HG03565 (cell line): Measurements from ENCODE around the gene GHR.
A peak's percentile ranks its signal among the peaks of the same experiment; 100 is the strongest.

Experiments
- ATAC-seq: cut with Tn5 transposase; IDR thresholded peaks from one replicate; pipeline ENCODE4 v1.9.1; 2021; ENCODE audit warnings: mild to moderate bottlenecking, moderate library complexity; ENCODE audit not compliant: unreplicated experiment

GHR gene

GRCh38 chr5:42461507-42461906, 38.3 kb downstream of the GHR start:
- no peak for ATAC-seq

GRCh38 chr5:42462083-42462482, 38.8 kb downstream of the GHR start:
- no peak for ATAC-seq

DNA sequence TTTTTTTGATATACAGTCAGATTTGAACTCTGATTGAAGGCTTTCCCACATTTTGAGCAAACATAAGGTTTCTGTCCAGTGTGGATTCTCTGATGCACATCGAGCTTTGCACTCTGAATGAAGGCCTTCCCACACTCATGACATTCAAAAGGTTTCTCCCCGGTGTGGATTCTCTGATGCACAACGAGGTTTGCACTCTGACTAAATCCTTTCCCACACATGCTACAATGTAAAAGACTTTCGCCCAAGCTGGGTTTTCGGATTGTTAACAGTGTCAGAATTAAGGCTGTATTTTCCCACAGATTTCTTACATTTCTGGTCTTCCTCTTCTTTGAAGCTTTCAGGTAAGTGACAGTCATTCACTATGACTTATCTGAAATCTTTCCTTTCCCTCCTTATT, 44.3 kb downstream of the GHR start:
- ATAC-seq = no peak

DNA sequence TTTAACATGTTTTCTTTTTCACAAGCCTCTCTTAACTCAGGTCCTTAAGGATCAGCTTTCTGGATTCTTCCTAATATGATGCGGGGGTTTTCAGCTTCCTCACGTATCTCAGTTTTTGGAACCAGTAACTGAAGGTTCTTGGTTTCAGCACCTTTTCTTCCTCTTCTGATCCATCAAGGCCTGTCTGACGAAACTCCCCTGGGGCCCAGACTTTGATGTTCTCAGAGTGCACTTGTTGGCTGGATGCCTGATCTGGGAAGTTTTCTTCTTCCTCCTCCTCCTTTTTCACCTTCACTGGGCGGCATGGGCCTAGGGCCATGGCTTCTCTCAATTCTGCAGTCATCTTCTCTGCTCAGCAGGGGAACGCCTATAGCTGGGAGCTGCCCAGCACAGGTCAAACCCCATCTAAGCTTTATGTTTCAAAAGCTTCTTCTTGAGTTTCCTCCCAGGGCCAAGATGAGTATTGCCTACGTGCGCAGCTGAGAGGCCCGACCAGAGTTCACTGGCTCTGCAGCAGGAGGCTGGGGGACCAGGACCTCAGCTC, 44.8 kb downstream of the GHR start:
- ATAC-seq = no peak

DNA sequence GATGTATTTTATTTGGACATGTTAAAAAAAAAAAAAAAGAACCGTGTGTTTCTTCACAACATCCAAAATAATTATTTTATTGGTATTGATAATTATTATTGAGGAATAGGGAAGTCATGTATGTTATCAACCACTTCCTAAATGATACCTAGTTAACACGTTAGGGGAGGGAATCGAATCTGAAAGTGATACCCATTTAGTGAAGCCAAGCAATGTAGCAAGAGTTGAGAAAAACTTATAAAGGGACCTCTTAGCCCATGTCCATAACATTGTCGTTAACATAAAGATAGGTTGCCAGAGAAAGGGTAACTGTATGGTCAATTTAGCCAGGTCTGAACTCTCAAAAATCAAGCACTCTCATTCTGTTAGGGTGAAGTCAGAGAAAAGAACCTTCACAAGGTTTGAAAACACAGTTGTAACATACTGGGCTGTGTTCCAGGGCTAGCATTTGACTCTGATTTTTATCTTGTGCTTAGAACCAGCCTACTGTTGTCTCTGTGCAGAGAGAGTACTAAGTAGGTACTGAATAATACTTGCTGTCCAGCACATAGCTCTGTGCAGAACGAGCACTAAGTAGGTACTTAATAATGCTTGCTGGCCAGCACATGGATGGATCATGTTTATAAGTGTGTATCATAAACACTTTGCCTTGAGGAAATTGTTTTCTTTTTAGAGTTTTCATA, 60.4 kb downstream of the GHR start:
- ATAC-seq = peak; percentile 79

DNA sequence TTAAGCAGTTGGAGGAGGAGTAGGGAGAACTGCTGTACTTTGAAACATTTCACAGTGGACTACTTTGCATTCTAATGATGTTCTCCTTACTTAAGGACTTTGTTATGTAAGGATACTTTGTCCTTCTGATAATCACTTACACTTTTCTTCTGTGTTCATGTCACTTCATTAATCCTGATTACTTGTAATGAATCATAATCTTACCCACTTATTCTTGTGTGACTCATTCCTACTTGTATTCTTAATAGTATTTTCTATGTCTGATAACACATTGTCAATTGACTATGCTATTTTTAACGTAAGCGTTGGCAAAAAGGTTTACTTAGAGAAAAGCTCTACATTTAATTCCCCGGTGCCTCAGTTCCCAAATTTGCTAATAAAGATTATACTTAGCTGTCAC, 63.8 kb downstream of the GHR start:
- no peak for ATAC-seq

DNA sequence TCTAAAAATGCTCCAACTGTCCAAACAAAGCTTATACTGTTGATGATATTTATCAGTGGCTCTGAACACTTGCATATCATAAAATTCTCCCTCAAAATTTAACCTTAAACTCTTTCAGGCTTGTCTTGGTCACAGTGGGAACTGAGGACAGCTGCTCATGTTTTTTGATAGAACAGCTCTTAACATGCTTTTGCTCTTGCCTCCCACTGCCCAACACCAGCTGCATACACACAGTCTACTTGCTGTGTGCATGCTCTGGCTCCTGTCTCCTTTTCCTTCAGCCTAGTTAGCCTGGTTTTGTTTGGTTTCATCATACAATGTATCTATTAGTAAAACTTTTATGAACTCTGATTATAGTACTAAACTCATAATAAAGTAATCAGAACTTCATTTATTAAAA, 64.6 kb downstream of the GHR start:
- ATAC-seq = no peak

- no peak for ATAC-seq
Measured at GRCh38 chr5:42490831-42491230, 67.6 kb downstream of the GHR start.

DNA sequence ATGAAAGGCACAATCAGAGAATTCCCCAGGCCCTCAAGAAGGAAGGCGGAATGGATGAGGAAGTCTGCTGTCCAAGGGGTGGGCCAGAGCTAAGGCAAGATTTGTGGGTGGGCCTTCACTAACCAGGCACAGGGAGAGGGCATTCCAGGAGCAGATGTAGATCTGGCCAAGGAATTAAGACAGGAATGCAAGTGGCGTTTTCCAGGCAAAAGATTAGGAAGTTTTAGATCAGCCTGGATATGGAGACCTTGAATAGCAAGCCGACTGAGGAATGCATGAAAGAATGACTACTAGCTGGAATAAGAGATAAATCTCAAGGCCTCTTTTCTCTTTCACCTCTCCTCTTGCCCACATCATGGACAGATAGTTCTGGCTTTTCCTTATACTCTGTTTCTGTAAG, 68.5 kb downstream of the GHR start:
- no peak for ATAC-seq

GRCh38 chr5:42492974-42493373, 69.7 kb downstream of the GHR start:
- no peak for ATAC-seq

- ATAC-seq = no peak
Measured at GRCh38 chr5:42494414-42494813, 71.2 kb downstream of the GHR start.

DNA sequence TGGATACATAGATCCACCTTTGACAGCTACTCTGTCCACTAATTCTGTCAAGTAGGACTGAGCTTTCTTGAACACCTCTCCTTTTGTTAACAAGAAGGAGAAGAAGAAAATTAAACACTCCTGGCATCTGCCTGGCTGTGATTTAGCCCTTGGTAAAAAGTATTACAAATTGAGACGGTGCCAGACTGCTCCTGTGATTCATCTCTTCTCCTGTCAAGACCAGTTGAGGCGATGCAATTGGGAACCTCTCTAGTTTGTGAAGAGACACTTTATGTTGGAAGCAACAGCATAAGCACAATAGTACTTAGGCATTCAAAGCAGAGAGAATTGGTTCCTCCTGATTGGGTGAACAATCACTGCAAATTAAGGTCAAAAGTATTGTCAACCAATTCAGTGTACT, 72.7 kb downstream of the GHR start:
- no peak for ATAC-seq

DNA sequence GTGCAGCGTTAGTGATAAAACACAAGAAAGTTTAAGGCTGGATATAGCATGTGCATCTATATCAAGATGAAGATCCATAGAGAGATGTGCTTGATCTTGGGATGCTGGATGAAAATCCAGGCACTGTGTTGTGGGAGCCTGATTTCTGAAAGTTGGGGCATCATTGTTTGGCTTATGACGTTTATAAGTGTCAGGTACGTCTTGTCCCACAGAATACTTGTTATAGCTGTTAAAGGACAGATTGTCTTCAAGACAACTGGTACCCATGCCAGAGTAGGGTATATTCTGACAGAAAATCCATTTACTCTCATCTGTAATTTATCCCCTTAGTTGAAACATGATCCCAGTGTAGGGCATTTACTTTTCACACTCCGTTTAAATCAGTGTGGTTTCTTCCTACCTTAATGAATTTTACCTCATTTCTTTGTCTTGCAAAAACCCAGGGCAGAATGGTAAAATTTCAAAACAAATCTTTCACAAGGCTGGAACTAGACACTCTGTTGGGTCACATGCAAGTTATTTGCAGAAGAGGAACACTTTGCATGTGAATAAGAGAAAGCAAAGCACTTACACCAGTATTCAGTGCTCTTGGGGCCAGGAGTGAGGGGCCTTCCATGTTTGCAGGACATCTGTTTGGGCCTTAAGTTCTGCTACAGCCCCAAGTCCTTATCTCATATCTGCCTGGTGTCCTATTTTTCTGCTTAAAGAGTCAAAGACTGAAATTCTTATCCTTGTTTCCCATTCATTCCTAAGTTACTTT, 73.3 kb downstream of the GHR start:
- ATAC-seq = no peak

- ATAC-seq = no peak
Measured at GRCh38 chr5:42498000-42498399, 74.8 kb downstream of the GHR start.

GRCh38 chr5:42499016-42499415, 75.8 kb downstream of the GHR start:
- ATAC-seq = no peak

DNA sequence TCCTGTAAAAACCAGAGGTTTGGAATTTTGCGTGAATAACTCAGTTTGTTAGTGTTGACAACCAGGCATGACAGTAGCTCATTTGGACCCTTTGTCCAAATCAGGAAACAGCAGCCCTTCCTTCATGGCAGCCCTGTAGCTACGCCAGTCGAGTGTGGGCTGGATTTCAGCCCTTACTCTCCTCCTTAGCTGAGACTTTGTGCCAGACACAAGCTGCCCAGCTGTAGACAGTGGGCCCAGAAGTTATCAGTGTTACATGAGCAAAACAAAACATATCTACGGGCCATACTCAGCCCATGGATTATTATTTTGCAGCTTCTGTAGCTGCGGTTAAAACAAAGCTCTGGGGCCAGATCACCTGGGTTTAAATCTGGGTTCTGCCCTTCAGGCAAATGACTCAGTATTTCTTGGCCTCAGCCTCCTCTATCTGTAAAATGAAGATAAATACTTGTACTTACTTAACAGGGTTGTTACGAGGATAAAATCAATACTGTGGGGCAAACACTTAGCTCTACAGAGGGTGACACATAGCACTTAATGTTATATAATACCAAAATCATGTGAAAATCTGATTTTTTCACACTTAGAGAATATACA, 76.9 kb downstream of the GHR start:
- no peak for ATAC-seq

DNA sequence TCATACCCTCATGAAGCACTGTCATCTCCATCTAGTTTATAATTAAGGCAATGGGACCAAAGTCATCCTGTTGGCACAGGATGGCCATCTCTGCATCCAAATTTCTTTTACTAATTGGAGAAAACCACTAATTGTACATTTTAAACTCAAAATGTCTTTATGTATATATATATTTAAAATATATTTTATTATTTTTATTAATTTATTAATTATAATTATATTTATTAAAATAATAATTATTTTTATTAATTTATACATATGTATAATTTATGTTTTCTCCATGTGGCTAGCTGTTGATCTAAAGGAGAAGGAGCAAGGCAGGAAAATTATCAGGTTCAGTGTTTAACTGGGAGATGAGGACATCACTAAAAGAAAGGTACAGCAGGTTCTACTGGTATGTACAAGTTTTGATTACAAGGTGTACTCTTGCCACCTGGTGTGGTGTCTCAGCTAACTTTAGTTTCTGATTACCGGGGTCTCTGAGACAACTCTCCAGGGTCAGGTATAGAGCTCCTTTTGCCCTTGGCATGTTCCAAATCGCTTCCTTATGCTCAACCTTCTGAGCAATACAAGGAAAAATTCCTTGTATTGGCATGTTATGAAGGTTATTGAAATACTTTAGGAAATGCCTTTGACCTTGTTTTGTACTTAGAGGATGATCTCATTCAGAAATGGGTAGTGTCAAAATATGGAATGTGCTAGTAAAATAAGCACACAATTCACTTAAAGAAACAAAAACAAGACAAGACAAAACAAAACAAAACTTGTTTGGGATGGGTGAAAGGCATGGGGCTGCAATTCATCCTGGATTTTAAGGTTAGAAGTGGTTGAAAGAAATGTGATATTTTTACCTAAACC, 79.6 kb downstream of the GHR start:
- no peak for ATAC-seq

- ATAC-seq = no peak
Measured at GRCh38 chr5:42506662-42507061, 83.4 kb downstream of the GHR start.

GRCh38 chr5:42507451-42508097, 84.3 kb downstream of the GHR start:
- ATAC-seq = no peak

DNA sequence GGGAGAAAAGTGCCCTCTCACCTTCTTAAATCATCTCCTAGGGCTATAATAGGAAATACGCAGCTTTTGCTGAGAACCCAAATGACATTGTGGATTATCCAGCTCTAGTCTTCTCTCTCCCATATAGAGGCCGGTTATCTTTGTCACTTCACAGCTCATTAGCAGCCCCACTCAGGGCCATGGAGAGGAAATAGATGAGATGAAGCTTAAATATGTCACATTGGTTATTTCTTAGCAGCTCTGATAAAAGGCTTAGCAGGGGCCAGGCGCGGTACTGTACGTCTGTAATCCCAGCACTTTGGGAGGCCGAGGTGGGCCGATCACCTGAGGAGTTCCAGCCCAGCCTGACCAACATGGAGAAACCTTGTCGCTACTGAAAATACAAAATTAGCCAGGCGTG, 90.0 kb downstream of the GHR start:
- no peak for ATAC-seq

DNA sequence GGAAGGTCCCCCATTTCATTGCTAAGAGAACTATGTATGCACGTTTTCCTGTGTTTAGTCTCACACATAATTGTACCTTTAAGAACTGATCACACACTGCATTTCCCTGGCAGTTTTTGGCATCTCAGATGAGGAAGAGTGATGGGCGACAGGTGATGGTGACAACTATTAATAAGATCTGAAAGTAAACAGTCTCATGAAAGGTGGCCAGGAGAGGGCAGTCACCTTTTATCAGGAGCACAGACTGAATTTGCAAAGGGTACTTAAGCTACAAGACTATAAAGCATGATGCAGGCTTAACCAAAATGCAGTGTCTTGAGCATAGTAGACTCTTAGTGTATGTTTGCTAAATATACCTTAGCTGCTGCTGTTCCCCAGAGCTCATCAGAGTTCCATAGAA, 91.5 kb downstream of the GHR start:
- no peak for ATAC-seq
